Keratinocyte (primary cell): Measurements from ENCODE around the gene SCT.

ENCODE experiments used
- CTCF ChIP-seq, 3 experiments: IDR thresholded peaks in 1 of 3; conservative IDR thresholded peaks in 1 of 3; optimal IDR thresholded peaks in 1 of 3; 2 replicates in 2 of 3; 3 replicates in 1 of 3; pipeline versions ENCODE3 to v1.5.1; 2011; ENCODE audit warnings: low read length in 3 of 3, mild to moderate bottlenecking in 3 of 3, moderate library complexity in 2 of 3, control low read depth in 1 of 3, inconsistent platforms in 1 of 3; ENCODE audit not compliant: insufficient read depth in 2 of 3; ENCODE audit errors: extremely low read depth in 1 of 3
- EZH2 ChIP-seq: IDR thresholded peaks from one replicate; pipeline ENCODE4 v1.6.1; 2012; ENCODE audit warnings: inconsistent platforms, mild to moderate bottlenecking, low read length, moderate library complexity

DNA sequence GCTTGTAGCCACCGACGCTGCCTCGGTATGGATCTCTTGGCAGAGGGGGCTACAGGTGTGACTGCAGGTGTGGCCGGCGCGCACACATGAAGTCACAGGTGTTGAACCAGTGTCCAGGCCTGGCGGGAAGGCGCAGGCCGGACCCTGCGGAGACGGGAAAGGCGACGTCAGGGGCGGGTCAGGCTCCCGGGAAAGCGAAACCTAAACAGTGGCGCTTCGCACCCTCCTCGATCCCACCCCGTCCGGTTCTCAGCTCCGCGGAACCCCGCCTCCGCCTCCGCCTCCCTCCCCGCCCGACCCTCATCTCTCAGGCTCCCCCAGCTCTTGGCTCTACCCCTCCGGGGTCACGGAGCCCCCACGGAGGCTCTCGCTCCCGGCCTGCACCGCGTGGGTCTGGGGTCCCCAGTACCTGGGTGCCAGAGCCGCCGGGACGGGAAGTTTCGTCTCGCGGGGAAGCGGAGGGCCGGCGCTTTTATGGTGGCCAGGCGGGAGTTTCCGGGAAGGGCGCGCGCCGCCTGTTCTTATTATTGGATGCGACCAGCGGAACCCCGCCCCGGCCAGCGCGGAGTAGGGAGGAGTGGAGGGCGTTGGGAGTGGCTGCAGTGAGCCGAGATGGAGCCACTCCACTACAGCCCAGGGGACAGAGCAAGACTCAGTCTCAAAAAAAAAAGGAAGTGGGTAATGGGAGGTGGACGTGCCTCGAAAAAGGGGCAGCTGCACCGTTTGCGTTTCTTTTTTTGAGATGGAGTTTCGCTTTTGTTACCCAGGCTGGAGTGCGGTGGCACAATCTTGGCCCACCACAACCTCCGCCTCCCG, 11.3 kb downstream of the SCT start, which contains the start of gene IRF7:
- TF ChIP-seq CTCF (optimal IDR thresholded peaks at IDR 0.05 in 1 of 3, IDR thresholded peaks at IDR 0.05 in 1 of 3, conservative IDR thresholded peaks at IDR 0.05 in 1 of 3; ENCODE audit: extremely low read depth in 1 of 3, insufficient read depth in 2 of 3, low read length in 3 of 3) (no peak), EZH2 (no peak)
